NOMO-1 (cell line): ENCODE data around the gene PHLPP1.

ENCODE experiments used
- DNase-seq, 2 experiments: peaks; one replicate each; lab custom pipeline; 2025; ENCODE audit not compliant: unreplicated experiment in 2 of 2; lab: John Stamatoyannopoulos, UW

The PHLPP1 gene

DNA sequence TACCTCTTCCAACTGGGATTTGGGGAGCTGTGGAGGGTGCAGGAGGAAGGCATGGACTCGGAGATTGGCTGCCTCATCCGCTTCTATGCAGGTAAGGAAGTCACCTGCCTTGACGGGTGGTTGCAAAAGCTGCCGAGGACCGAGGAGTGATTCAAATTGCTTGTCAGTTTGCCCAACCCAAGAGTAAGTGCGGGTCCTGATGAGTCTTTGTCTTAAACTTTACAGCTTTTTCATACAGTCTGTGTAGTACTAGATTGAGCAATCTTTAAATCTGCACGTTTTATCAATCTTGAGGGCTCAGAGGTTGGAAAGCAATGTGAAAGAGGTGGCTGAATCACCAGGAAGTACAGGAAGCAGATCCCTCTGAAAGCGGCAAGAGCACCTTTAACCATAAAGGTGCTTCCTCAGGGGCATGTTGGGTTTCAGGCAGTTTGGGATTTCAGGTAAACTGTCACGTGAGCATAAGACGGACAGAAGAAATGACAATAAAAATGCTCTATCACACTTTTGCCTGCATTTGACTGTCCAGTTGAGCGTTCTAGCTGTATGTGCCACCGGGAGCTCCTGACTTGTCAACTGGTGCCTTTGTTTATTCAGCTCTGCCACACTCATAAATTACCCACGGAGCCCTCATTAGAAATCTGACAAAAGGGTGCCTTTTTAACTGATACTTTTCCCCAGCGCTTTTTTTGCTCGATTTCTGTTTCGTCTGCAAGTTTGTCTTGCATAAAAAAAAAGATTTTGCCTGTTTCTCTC lies 2.0 kb downstream of the PHLPP1 start:
- peak; percentile 42 to 59 for DNase-seq

DNA sequence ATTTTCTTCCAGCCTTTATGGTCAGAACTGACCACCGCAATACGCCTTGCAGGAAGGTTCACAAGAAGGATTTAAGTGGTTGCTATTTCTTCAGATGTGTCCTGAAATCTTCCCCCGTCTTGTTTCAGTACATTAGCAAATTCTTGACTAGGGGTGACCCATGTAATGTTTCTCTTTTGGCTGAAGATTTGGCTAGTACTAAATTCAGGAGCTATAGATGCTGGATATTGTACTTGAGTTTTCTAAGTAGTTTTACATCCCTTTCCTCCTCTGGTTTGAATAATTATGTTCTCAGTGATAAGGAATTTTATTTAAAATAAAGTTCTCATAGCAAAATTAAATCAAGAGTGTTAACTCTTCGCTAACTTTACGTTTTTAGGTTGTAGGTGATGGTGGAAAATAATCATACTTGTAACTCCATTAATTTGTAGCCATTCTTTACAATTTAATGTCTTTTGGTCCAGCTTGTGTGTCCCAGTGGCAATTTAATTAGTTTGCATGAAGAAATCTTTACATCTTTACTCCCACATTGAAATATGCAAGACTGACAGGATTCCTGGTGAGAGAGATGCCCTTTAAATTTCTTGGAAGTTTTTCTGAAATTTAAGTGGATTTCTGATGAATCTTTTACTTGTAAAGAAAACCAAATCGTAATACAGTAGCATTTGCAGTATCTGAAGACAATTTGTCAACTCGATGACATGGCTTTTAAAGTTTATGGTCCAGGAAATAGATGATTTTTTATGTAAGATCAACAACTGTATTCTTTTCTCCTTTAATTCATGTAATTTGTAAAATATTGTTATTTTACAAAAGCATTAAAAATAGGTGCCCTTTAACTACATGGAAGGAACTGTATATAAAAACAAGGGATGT lies 2.8 kb downstream of the PHLPP1 start:
- no peak for DNase-seq

DNA sequence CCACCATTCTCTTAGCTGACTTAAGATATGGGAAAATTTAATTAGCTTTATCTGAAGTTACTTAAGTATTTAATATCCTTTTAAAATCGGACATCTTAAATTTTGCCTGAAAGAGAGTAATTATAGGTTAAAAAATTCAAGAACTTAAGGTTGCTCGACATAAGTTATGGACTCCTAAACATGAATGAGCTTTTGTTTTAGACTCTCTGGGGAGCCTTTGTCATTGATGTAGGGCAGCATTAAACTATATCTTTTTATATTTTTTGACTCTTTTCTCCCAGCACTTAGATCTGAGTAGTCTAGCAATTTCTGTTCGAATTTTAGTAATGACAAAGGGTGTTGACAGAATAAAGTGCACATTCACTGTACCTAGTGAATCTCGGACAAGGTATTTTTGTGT lies 4.7 kb downstream of the PHLPP1 start:
- DNase-seq, result no peak

DNA sequence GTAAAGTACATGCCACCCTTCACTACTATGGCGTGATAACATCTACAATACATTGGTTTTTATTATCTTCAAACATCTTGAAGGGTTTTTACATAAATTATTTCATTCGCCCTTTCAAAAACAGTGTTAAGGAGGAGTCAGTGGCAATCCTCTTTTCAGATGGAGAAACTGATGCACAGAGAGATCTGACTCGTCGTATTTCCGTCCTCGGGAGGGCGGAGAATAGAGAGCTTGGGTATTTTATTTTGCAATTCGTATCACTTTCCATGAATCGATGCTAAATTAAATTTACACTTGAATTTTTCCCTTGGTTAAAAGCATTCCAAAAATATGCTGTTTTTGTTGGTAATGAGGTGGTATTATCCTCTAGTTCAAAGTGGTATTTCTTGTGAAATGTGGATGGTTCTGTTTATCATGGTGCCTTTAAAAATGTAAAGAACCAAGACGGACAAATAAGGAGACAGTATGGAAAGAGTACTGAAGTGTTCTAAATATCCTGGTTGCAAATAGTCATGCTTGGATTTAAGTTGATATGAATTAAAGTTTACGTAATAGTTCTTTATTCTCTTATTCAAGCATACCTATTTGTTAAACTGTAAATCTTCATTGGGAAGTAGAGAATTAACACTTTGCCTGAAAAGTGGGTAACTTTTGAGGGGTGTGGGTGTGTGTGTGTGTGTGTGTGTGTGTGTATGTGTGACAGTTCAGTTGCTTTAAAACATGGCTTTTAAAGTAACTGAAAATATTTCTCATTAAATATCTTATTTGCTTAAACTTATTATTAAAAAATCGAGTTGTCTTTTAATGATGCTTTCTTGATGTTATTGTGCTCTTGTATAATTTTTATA lies 5.6 kb downstream of the PHLPP1 start:
- no peak for DNase-seq

DNA sequence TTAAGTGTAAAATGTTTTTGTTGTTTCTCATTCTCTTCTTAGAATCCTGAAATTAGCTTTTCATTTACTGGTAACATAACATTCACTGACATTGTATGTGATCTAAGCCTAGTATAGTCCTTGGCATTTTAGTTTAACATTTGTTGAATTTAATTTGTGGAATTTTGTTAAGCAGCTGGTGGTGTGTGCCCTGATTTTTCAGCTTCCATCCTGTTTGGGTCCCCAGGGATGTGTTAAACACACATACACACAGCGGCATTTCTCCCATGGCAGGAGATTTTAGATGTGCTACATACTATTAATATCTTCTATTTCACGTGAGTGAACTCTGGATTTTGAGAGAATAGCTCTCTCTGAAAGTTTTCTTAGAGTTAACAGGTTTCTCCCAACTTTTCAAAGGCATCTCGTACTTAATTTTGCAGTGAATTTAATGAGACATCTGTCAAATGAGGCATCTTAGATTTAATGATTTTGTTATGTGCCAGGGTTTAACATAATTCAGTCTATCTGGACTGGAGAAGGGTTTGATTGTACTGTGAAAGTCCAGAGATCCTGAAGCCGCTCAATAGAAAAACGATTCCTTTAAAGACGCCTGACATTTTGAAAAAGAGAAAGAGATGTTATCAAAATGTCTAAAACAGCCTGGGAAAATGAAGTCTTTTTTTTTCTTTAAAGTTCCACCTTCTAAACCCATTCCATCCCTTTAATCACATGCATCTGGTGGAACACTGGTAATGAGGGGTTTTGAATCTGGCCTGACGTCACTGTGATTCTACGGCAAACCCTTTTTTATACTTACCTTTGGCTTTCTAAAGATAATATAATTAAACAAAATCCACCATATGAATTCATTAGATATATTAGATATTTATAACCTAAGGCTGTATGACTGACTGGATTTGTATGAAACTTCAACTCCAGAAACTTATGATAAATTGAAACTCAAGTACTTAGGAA lies 6.8 kb downstream of the PHLPP1 start:
- no peak for DNase-seq

DNA sequence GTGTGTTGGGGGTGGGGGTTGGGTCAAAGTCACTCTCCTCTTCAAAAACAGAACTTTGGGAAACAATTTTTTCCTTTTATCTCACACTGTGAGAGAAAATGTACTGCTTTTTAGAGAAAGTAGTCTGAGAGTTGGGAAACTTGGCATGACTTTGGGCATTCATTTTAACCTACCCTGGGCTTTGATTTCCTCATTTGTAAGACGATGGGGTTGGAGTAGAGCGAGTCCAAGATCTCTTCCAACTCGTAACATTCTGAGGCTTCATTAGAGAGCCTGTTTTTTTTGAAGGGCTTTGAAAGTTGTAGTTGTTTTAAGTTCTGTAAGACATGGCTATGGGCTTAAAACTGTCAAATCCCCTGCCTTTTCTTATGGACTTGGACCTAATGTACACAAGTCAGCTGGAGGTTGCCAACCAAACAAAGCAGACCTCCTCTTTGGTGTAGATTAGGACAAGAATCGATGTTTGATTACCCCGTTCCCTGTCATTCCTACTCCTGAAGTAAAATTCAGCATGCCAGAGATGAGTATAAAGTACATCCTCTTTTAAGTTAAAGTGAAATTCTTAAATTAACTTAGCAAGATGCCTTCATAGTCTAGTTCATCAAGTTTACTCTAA lies 8.4 kb downstream of the PHLPP1 start:
- no peak for DNase-seq

DNA sequence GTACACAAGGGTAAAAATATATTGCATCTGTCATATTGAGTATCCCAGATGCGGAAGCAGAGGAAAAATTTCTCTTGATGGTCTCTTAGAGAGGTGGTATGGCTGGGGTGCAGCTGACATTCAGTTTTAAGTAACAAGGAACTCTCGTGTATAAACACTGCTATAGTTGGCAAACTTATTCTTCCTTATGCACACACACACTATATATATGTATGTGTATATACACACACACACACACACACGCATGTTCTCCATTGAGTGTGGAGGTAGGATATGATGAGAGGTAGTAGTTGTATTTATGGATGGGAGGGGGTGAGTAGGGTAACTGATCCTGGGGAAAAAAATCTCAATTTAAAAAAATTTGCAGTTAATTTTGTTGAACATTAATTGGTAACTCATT lies 10.6 kb downstream of the PHLPP1 start:
- no peak for DNase-seq

DNA sequence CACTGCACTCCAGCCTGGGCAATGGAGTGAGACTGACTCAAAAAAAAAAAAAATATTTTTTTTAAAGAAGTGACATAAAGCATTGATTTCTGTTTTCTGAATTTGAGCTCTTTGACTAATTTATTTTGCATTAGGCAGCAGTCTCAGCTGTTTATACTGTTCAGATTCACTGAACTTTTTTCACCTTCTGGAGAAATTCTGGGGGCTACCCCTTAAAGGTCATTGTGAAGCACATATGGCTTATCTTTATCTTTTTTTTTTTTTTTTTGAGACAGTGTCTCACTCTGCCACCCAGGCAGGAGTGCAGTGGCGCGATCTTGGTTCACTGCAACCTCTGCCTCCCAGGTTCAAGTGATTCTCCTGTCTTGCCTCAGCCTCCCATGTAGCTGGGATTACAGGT lies 12.9 kb downstream of the PHLPP1 start:
- DNase-seq, result no peak

DNA sequence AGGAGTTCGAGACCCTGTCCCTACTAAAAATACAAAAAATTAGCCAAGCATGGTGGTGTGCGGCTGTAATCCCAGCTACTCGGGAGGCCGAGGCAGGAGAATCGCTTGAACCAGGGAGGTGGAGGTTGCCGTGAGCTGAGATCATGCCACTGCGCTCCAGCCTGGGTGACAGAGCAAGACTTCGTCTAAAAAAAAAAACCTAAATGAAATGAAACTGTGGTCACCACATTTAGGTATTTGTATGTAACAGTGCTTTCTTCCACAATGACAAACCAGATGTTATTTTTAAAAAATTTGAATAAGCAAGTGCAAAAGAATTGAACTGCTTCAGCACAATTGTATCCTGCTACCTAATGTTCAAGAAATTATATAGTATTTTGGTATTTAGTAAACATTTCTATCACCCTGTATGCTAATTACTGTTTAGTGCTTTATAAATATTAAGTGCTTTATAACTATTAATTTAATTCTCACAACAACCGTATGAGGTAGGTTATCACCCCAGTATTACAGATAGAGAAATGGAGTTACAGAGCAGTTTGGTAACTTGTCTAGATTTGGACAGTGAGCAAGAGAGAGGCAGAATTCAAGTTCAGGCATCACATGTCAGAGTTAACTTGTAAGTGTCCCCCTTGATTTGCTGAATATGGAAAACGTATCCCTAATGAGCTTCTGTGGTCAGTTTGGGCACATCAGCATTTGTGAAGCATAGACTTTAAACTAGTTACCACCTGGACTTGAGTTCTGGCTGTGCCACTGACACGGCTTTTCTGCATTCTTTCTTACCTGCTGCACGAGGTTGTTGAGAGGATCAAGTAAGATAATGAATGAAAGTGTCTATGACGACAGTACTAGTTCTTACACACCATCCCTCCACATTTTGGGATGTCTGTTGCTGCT lies 14.4 kb downstream of the PHLPP1 start:
- no peak for DNase-seq

DNA sequence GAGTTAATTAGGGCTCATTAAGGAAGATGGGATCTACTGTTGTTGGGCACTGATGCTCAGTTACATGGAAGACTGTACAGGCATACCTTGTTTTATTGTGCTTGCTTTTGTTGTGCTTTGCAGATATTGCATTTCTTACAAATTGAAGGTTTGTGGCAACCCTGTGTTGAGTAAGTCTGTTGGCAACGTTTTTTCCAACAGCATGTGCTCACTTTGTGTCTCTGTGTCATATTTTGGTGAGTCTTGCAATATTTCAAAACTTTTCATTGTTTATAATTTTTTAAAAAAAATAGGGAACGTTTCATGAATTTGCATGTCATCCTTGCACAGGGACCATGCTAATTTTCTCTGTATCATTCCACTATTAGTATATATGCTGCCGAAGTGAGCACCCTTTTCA lies 15.6 kb downstream of the PHLPP1 start:
- DNase-seq, result peak; percentile 75 to 91

DNA sequence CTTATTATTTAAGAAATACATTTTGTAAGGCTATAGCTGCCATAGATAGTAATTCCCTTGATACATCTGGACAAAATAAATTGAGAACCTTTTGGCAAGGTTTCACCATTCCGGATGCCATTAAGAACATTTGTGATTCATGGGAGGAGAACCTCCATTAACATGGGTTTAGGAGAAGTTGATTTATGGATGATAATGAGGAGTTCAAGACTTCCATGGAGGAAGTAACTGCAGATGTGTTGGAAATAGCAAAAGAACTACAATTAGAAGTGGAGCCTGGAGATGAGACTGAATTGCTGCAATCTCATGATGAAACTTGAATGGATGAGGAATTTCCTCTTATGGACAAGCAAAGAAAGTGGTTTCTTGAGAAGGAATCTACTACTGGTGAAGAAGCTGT lies 17.3 kb downstream of the PHLPP1 start:
- no peak for DNase-seq

DNA sequence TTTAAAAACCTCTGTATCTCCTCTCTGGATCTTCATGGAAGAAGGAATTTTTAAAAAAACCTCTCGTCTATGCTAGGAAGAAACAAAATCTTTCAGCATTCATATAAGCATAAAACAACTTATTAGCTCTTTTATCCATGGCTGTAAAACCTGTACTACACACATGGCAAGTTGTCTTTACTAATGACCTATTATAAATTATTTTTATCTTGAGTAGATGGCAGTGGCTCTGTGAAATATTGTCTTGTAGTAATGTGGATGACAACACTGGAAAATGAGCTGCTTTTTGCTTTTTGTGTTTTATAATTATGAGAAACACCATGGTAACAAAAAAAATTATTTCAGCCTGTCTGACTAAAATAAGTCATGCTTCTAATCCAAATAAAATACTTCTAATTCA lies 18.9 kb downstream of the PHLPP1 start:
- DNase-seq, result no peak

DNA sequence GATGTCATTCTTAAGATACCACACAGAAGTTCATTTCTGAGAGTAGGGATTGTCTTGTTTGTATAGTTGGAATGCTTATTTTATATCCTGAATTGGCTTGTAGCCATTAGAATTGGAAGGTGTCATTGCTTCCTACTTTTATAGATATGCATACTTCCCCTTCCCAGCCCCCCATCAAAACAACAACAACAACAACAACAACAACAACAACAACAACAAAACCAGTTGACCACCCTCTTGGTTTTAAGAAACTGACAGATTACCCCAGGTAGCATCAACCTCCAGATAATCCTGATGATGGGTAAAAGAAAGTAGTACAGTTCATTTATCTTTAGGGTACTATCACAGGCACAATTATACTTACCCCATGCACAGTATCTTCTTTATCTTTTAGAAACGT lies 20.0 kb downstream of the PHLPP1 start:
- no peak for DNase-seq

DNA sequence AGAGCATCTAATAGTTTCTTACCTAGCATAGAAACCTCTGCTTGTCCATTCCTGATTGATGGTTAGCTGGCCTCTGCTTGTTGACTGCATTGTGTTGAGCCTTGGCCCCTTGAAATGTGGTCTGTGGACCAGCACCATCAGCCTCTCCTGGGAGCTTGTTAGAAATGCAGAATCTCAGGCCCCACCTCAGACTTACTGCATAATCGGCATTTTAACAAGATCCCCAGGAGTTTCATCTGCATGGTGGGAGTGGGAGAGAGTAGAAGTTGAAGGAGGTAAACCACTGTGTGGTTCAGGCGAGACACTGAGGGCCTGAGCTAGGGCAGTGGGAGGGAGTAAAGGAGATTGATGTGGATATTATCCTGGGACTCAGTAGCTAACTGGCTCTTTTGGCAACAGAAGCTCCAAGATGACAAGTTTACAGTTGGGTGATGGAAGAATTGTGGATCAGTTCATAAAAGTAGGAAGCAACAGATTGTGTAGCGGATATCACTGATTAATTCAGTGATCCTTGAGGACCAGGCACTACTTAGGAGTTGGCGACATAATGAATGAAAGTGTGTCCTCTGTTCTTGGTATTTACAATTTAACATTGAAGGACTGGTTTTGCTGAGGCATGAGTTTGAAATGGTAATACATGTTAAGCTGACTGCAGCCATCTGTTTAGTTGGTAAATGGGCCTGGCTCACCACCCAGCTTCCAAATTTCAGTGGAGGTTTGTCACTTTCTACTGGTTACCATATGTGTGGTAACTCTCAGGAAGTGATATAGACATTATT lies 20.9 kb downstream of the PHLPP1 start:
- no peak for DNase-seq

DNA sequence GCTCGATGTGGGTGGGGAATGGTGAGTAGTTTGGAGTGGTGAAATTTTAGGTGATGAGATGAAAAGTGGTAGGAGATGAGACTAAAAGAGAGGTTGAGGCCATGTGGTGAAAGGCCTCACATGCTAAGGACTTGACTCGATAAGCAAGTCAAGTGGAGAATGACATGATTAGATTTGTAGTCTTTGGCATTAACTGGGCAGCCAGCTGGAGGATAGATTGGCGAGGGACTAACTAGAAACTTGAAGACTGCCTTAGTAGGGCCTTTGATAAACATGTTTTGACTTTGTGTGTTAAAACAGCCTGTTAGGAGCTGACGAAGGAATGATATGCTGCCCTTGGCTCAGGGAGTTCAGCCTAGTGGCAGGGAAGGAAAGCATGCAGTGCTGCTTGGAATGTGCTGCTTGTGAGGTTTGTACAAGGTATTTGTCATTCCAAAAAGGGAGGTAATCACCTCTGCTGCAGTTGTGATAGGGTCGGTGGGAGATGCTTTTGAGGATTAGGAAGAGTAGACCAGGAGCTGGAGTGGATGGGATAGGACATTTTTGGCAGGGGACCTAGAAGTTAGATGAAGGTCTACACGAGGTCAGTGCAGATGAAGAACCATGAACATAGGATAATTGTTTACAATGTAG lies 22.0 kb downstream of the PHLPP1 start:
- DNase-seq, result no peak

DNA sequence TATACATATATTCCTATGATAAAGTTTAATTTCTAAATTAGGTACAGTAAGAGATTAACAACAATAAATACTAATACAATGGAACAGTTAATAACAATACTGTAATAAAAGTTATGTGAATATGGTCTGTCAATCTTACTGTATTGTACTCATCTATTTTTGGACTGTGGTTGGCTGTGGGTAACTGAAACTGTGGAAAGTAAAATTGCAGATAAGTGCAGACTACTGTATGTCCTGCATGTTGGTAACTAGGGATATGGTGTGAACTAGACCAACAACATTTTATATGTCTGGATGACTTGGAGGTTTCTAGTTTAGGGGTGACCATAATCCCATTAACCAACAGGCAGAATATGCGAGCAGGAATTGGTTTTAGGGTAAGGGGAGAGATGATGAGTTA lies 23.3 kb downstream of the PHLPP1 start:
- DNase-seq, result peak in 1 of 2 experiments; percentile 20

DNA sequence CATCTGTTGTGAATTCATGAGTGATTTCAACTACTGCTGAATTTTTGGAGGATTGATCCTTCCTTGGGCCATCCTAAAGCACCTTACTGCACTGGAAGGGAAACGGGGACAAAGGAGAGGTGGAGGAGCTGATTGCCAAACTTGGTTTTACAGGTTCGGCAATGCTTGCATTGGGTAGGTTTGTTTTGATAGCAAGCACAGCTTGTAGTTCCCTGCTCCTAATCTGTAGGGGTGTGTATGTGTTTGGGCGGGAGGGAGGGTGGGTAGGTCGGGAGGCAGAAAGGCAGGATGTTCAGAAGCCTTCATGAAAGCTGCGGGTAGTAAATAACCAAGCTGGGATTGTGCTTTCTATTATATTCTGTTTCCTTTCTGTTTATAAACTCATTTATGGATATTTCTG lies 24.6 kb downstream of the PHLPP1 start:
- DNase-seq, result no peak
